Lower lobe of right lung (tissue), 2 donors: ENCODE results near the gene HOXC9. TPM values are rescaled to one million over a fixed set of nuclear protein-coding genes. Genes with fewer than 3 reads are reported as not detected.

Experiments
- ATAC-seq, 2 donors: fragments of 200-7000 bp; cut with Tn5 transposase; one replicate each; pipeline ENCODE4 v1.9.1; 2020 to 2022; ENCODE audit warnings: mild to moderate bottlenecking in 2 of 2, moderate library complexity in 2 of 2
- DNase-seq: peaks from one replicate; pipeline ENCODE4 v3.0.0-alpha.2; 2020
- H3K27ac ChIP-seq: fragments of 200-600 bp; one replicate; pipeline ENCODE4 v1.8.0; 2022
- H3K27me3 ChIP-seq: fragments of 200-600 bp; one replicate; pipeline ENCODE4 v1.8.0; 2022; ENCODE audit warnings: low read depth
- H3K36me3 ChIP-seq: fragments of 200-600 bp; one replicate; pipeline ENCODE4 v1.8.0; 2022; ENCODE audit warnings: mild to moderate bottlenecking
- H3K4me1 ChIP-seq: fragments of 200-600 bp; one replicate; pipeline ENCODE4 v1.8.0; 2022
- H3K4me3 ChIP-seq: fragments of 200-600 bp; one replicate; pipeline ENCODE4 v1.8.0; 2022; ENCODE audit warnings: mild to moderate bottlenecking
- H3K9me3 ChIP-seq: fragments of 200-600 bp; one replicate; pipeline ENCODE4 v1.8.0; 2022
- CTCF ChIP-seq: fragments of 200-600 bp; IDR thresholded peaks from one replicate; pipeline ENCODE4 v1.8.0; 2022; ENCODE audit warnings: antibody characterized with exemption, mild to moderate bottlenecking
- intact Hi-C: fragments of 100-400 bp; cut with DNase I; formaldehyde crosslinking; loops from one replicate; pipeline ENCODE4 v1.11.0; 2022
- total RNA-seq: library from RNA; stranded (reverse); fragmentation: NEBNext Ultra II Directional; extraction: Animal tissue kit (Norgen Biotek cat#: 25700); gene quantifications from one replicate; pipeline ENCODE4 v1.2.1, GENCODE V29; 2021
- donor health status: DM: no; HTN: yes; CAD: no; lungs with severe emphysema.

Gene HOXC9
- total RNA-seq, 1 donor from 2014 or later: not detected

- TF ChIP-seq CTCF: no peak
These were observed 34.2 kb downstream of the HOXC9 start for GRCh38 chr12:54033980-54034784.

DNA sequence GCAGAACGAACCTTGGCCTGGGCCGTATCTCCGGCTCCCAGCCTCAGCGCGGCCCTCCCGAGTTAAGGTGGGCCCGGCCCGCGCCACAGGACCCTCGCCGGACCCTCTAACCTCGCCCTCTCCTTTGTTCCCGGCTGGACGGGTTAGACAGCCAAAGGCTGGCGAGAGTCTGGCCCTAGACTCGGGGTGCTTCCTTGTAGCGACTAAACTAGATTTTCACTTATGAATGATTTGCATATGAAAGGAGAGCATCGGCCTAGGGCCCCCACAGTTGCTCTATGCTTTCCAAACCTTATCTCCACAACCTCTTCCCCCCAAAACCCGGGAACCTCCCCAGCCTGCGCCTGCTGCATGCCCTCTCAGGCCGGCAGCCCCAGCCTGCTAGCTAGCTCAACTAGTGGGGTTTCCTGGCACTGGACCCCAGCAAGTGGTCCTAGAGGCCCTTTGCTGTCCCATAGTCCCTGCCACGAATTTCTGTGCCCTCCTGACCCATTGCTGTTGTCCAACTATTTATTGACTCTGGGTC, 34.9 kb downstream of the HOXC9 start:
- Histone ChIP-seq H3K36me3 (no peaks in the 10 kb centered on the region), H3K4me3 (no peak overlapping the region), H3K27me3 (peaks cover 97% of the 10 kb centered on the region), H3K9me3 (no peaks in the 10 kb centered on the region), H3K4me1 (peaks cover 13% of the 10 kb centered on the region), H3K27ac (no peak overlapping the region)
- intact Hi-C loops: no loop called here
- no peak for TF ChIP-seq CTCF
- no peak for DNase-seq
- no peak for ATAC-seq

More at GRCh38 chr12:54033980-54034784, 34.2 kb downstream of the HOXC9 start:
- Histone ChIP-seq H3K9me3 (no peaks in the 10 kb centered on the region), H3K4me3 (peak overlapping the region; percentile 37), H3K27me3 (peaks cover 98% of the 10 kb centered on the region), H3K27ac (no peak overlapping the region), H3K36me3 (no peaks in the 10 kb centered on the region), H3K4me1 (peaks cover 13% of the 10 kb centered on the region)
- intact Hi-C loops: no loop called here
- no peak for DNase-seq
- peak in 1 of 2 donors; percentile 25 for ATAC-seq

DNA sequence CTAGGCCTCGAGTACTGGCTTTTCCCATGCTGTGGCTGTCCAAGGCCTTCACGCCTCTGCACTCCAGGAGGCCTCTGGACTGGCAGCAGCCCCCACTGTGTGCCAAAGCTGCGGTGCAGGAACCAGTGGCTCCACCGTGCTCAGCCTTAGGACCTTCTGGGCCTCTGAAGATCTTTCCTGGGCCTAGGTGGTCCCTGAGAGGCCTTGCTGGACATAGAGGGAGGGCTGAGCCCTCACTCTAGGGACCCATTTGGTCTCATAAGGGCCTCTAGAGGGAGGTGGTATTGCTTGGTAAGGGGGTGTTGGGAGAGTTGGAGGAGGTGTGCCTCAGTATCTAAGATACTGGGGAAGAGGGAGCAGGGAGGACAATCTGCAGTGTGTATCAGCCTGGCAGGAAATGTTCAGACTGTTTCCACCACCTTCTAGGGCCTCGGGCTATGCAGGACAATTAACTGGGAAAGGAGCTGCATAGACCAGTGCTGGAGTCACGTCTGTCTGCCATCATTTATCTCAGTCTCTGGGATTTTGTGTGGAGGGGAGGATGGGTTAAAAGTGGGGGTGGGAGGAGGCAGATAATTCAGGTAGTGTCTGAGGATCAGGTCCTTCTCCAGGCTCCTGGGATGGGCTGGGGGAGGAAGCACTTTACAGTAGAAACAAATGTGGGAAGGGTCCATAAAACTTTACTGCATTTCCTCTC, 35.8 kb downstream of the HOXC9 start:
- Histone ChIP-seq H3K4me1 (peaks cover 12% of the 10 kb centered on the region), H3K9me3 (no peaks in the 10 kb centered on the region), H3K27ac (no peak overlapping the region), H3K36me3 (no peaks in the 10 kb centered on the region), H3K27me3 (peaks cover 92% of the 10 kb centered on the region), H3K4me3 (no peak overlapping the region)
- intact Hi-C loops: no loop called here
- DNase-seq (no peak), ATAC-seq (no peak)
- no peak for TF ChIP-seq CTCF

- peaks cover 92% of the 10 kb centered on the region for H3K27me3 ChIP-seq
- H3K4me3 ChIP-seq: no peak overlapping the region
- no peaks in the 10 kb centered on the region for H3K9me3 ChIP-seq
- peaks cover 6% of the 10 kb centered on the region for H3K4me1 ChIP-seq
- no peak for TF ChIP-seq CTCF
- no peaks in the 10 kb centered on the region for H3K36me3 ChIP-seq
- no peak for DNase-seq
- ATAC-seq: no peak
- intact Hi-C loops: no loop called here
- H3K27ac ChIP-seq: no peak overlapping the region
These were observed 36.8 kb downstream of the HOXC9 start for GRCh38 chr12:54036620-54037359.
